OCI-LY1 (cell line): ENCODE measurements around the gene CASKIN2.

Experiments used
- CTCF ChIP-seq: fragments of 200-600 bp; sonication (generic), shearing (Covaris generic); IDR thresholded peaks from 2 replicates; pipeline ENCODE4 v1.5.1; 2017; ENCODE audit warnings: mild to moderate bottlenecking, antibody characterized with exemption, low read length, moderate library complexity, mixed read lengths
- EZH2 ChIP-seq: fragments of 200-600 bp; sonication (generic), shearing (Covaris generic); IDR thresholded peaks from 2 replicates; pipeline ENCODE4 v1.8.0; 2017; ENCODE audit warnings: borderline replicate concordance, mixed run types, mild to moderate bottlenecking, antibody characterized with exemption, low read length, moderate library complexity, mixed read lengths

- TF ChIP-seq CTCF: no peak
- TF ChIP-seq EZH2: no peak
These were observed 21.0 kb upstream of the CASKIN2 start for GRCh38 chr17:75536366-75536765.
